ENCODE measurements around the gene IGIP.
A peak's percentile ranks its signal among the peaks of the same experiment; 100 is the strongest.

IGIP gene

DNA sequence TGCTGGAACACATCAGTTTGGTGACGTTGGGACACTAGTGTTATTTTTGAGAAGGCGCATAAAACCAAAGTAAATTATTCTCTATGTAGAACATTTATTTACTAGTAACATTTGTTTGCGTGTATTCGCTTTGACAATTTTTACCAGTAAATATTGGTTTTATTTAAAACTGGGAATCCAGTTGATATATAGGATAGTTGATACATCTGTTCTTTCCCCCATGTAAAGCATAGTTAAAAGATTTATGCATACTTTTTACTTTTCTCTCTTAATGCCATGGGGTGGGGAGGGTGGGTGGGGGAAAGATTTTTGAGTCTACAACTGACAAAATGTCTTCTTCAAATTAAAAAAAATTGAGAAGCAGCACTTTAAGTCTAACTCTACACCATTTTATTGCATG lies at the start of gene IGIP:
Gene IGIP, plus strand, starts transcription at position 301 of the 400 bp plus-strand sequence. CDS start 2,540 bp downstream, outside the sequence.
- no peak for DNase-seq

DNA sequence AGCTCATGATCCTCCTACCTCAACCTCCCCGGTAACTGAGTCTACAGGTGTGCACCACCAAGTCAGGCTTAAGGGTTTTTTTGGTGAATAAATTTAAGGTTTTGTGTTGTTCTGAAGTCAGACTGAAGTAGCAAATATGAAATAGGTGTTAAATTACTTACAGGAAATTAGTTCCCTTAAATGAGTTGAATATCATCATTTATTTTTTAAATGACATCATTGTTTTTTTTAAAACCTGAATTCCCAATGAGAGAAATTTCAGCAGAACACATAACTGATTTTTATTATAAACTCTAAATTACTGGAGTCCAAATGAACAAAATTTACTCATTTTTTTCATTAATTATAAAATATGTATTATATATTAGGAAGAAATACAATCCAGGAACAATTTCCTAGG lies 49.6 kb upstream of the IGIP start:
- no peak for DNase-seq

DNA sequence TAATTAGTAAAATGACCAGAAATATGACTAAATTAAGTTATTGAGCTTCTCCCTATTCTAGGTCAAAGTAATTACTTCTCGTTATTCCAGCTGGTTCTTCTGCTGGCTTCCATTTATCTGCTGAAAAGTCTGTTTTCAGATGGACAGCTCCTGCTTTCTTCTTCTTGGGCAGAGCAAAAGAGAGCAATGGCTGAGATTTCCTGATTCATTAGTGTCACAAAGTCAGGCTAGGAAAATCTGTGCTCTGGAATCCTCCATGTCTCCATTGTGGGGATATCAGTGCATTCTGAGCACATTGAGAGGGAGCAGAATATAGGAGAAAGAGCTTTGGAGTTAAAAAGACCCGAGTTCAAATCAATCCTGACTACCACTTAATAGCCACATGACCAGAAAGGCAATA lies 48.9 kb upstream of the IGIP start:
- DNase-seq = no peak

DNA sequence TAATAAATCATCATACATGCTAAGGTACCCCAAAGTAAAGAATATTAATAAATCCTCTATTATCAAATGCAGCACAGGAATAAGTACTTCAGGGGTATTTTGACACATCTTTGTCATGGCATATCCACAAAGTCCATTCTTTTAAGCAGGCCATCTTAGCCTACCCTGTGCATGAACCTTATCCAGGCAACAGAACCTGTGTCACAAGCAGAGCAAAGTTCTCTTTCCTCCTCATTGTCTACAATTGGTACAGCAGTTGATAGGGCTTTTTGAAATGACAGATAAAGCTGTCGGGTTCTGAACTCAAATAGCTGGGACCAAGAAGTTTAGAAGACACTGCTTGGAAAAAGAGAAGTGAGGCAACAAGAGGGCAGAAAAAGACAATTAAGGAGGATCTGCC lies 42.6 kb upstream of the IGIP start:
- no peak for DNase-seq

DNA sequence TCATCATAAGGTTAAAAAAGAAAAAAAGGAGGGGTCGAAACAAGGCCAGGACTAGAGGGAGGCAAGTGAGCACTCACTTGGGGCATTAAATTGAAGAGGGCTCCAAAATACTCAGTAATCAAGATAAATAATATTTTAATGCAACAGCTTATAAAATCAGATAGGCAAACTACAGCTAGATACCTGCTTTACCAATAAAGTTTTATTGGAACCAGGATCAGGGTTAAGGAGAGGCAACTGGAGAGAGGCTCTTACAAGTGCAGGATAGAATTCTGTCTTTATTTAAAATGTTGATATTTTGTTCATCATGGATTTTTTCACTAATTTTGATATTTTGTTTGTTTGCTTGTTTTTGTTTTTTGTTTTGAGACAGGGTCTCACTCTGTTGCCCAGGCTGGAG lies 42.1 kb upstream of the IGIP start:
- no peak for DNase-seq

DNA sequence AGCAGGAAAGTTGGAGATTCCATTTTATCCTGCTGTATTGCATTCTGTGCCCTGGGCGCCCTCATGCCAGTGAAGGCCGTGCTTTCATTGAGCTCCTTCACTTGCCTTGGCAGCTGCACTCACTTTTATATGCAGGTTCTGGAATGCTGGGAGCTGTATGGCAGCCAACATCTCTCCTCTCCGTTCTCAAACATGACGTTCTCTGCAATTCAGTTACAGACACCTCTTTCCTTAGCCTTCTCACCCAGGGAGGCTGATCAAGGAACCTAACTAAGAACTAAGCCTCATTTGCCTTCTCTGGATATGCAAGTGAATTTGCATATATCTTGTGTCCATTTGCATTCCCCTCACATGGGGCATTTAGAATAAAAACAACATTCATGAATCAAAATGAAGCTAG lies 41.2 kb upstream of the IGIP start:
- DNase-seq = no peak

DNA sequence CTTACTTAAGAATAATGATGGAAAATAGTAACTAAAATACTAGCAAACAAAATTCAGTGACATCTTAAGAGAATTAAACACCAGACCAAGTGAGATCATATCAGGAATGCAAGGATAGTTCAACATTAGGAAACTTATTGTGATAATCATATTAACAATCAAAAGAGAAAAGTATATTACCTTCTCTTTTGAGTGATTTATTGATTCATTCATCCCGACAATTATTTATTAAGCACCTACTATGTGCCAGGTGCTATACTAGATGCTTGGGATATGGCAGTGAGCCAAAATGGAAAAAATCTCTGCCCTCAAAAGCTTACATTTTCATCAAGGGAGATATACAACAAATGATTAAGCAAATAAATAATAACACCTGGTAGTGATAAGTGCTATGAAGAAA lies 35.5 kb upstream of the IGIP start:
- no peak for DNase-seq

DNA sequence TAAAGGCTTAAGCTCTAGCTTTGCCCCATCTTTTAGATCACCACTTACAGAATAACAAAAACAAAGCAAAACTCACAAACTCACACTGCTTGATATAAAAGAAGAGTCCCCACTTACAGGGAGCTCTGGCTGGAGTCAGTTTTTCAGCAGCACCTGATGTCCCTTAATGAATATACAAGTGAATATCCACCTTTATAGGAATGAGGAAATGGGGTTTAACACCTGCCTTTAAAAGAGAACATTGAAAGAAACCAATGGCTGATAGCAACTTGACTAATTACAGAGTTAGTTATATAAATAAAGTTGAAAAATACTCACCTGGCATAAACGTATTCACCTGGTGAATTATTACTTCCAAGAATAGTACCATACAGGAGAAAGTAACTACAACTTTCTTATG lies 32.6 kb upstream of the IGIP start:
- DNase-seq = no peak

DNA sequence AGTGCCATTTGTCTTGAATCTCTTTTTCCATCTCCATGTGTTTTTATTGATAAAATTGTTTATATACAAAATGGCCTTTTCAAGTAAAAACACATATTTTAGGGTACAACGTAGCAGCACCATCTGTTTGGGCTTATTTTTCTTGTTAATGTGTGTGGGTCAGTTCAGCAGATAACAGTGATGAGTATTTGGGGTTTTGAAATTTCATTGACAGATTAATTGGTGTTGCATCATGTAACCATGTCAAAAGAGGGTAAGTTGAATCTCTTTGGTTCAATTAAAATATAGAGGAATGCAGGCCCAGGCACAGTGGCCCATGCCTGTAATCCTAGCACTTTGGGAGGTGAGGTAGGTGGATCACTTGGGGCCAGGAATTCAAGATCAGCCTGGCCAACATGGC lies 31.9 kb upstream of the IGIP start:
- DNase-seq = no peak

DNA sequence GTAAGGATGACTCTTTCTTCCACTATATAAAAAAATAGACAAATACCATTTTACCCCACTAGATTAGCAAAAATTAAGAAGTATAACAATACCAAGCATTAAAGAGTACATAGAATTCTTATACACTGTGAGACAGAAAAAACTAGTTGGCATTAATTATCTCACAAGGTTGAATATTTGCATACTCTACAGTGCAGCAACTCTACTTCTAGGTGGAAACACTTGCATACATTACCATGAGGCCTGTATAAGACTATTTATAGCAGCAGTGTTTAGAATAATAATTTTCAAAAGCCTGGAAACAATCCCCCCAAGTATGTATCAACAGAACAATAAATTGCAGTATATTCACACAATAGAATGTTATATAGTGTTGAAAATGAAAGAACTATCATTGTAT lies 30.8 kb upstream of the IGIP start:
- DNase-seq = no peak

DNA sequence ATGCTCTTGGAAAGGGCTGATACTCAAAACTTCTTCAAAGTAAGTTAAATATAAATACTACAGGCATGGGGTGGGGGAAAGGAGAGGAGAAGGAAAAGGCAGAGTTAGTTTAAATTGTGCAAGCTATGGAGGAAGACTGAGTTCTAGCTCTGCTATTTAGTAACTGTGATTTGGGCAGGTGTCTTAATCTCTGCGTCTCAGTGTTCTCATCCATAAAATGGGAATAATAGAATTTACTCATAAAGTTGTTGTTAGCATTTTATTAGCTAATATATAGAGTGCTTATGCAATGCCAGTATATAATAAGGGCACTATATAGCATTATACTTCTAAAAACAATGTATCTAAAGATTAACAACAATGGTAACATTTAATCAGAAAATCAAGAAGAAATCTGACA lies 24.6 kb upstream of the IGIP start:
- no peak for DNase-seq

DNA sequence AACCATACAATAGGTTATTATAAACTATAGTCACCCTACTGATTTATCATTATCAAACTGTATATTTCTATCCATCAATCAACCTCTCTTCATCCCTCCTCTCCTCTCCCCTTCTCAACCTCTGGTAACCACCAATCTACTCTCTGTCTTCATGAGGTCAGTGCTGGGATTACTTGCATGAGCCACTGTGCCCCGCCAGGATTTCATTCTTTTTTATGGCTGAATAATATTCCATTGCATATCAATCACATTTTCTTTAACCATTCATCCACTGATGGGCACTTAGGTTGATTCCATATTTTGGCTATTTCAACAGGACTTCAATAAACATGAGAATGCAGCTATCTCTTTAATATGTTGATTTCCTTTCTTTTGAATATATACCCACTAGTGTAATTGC lies 22.6 kb upstream of the IGIP start:
- no peak for DNase-seq

- DNase-seq = no peak
Measured at GRCh38 chr5:140104100-140104499, 21.6 kb upstream of the IGIP start.

DNA sequence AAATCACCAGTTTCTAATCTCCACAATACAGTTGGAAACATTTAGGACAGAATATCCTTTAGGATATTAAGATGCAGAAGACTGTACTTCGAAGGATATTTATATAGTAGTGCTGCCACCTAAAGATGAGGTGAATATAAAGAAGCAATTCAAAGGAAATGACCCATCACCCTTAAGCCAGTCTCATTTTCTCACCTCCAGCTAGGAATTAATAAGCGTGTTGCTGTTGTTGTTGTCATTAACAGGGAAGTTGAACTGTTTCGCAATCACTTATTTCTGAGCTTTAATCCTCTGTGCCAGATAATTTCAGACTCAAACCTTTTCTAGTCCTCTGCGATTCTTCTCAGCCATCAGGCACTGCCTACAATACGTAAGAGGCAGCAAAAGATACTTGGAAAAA lies 19.6 kb upstream of the IGIP start:
- DNase-seq = no peak

DNA sequence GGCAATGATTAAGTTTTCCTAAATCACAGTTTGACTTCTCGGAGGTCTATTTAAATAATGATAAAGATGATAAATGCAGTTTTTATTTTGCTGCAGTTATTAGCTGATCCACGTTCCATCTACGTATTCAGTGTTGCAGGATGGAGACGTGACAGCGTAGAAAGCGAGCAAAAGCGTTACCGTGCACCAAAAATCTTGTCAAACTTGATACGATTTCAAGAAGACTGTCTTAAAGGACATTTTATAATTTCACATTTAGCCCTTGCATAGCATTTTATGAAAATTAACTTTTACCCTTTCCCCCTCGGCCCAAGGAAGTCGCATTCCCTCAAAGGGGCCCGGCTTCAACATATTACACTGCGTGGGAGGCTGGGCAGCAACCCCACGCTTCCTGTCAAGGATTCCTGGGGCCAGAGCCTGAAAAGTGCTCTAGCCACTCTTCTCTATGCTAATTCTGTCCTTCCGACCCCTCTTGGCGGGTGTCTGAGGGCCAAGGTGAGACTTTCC lies 18.9 kb upstream of the IGIP start:
- no peak for DNase-seq

GRCh38 chr5:140107312-140108092 lies 18.2 kb upstream of the IGIP start:
- peak; percentile 90 to 96 for DNase-seq

GRCh38 chr5:140108093-140109017 lies 17.4 kb upstream of the IGIP start:
- DNase-seq = peak in 1 of 2 experiments; percentile 47

DNA sequence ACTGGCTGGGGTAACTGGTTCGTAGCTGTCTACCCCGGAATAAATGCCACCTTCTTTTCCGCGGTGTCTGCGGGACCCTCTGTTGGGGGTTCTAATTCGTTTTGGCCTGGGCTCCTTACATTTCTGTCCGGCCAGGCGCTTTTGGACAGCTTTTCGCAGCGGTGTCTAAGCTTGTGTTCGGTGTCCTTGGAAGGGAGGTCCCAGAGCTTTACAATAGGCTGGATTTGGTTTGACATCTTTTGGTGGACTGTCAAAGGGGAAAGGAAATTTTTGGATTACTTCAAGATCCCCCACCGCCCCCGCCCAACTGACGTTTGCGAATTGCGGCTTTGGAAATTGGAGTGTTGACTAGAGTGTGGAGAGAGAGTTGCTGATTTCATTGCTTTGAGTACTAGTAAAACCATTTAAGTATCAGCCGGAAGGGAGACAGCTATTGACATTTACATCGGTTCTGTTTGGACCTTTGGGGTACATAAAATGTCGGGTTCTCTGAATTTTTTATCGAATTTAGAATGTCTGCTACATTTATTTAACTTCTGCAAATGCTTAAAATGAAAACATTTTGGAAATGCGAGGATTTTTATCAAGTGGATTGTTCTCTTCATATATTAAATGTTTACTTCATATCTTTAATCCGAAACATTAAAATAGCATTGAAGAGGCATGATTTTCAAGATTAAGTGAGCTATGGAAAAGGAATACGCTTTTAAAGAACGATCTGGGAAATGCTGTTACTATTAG lies 16.5 kb upstream of the IGIP start:
- no peak for DNase-seq

GRCh38 chr5:140109759-140110645 lies 15.7 kb upstream of the IGIP start:
- DNase-seq = no peak

GRCh38 chr5:140110646-140110957 lies 15.1 kb upstream of the IGIP start:
- DNase-seq = no peak

- no peak for DNase-seq
Measured at GRCh38 chr5:140111011-140111858, 14.5 kb upstream of the IGIP start.

Data from activated T-cell treated with anti-CD3 and anti-CD28 coated beads, Interleukin-2, amount 50 U/mL, for 48 hours (primary cell).